Measurements from ENCODE around the gene MROH2B.

The MROH2B gene

GRCh38 chr5:41004931-41005330, 66.2 kb downstream of the MROH2B start:
- no peak overlapping the region for H3K27ac ChIP-seq
- no peaks in the 10 kb centered on the region for H3K36me3 ChIP-seq (ENCODE audit: insufficient read depth, low read length)
- no peak for TF ChIP-seq FOXP2 (optimal IDR thresholded peaks at IDR 0.05; ENCODE audit: control extremely low read depth, extremely low read length, insufficient read depth)
- TF ChIP-seq EZH2 (IDR thresholded peaks at IDR 0.05) = no peak
- no peak for TF ChIP-seq POLR2AphosphoS5 (IDR thresholded peaks at IDR 0.05; ENCODE audit: borderline replicate concordance, low read depth, low read length)
- H3K9me3 ChIP-seq (ENCODE audit: low read depth, low read length) = no peaks in the 10 kb centered on the region
- H3K4me3 ChIP-seq = no peak overlapping the region
- DNase-seq (ENCODE audit: low read depth, low spot score) = no peak
- no peak overlapping the region for H3K9ac ChIP-seq (ENCODE audit: insufficient read length)

- H3K9me3 ChIP-seq (ENCODE audit: low read depth, low read length) = no peaks in the 10 kb centered on the region
- no peak overlapping the region for H3K4me3 ChIP-seq
- H3K27ac ChIP-seq = no peak overlapping the region
- TF ChIP-seq FOXP2 (optimal IDR thresholded peaks at IDR 0.05; ENCODE audit: control extremely low read depth, extremely low read length, insufficient read depth) = no peak
- TF ChIP-seq POLR2AphosphoS5 (IDR thresholded peaks at IDR 0.05; ENCODE audit: borderline replicate concordance, low read depth, low read length) = no peak
- TF ChIP-seq EZH2 (IDR thresholded peaks at IDR 0.05) = no peak
- H3K9ac ChIP-seq (ENCODE audit: insufficient read length) = no peak overlapping the region
- no peak for DNase-seq (ENCODE audit: low read depth, low spot score)
- H3K36me3 ChIP-seq (ENCODE audit: insufficient read depth, low read length) = no peaks in the 10 kb centered on the region
Measured at GRCh38 chr5:41003670-41004376, 67.3 kb downstream of the MROH2B start.

- Histone ChIP-seq H3K9ac (ENCODE audit: insufficient read length) (no peak overlapping the region), H3K27ac (no peak overlapping the region), H3K36me3 (ENCODE audit: insufficient read depth, low read length) (no peaks in the 10 kb centered on the region), H3K4me3 (no peak overlapping the region), H3K9me3 (ENCODE audit: low read depth, low read length) (no peaks in the 10 kb centered on the region)
- DNase-seq (ENCODE audit: low read depth, low spot score) = no peak
- TF ChIP-seq POLR2AphosphoS5 (IDR thresholded peaks at IDR 0.05; ENCODE audit: borderline replicate concordance, low read depth, low read length) = no peak
- TF ChIP-seq FOXP2 (optimal IDR thresholded peaks at IDR 0.05; ENCODE audit: control extremely low read depth, extremely low read length, insufficient read depth) = no peak
- TF ChIP-seq EZH2 (IDR thresholded peaks at IDR 0.05) = no peak
Measured at GRCh38 chr5:40999966-41000365, 71.2 kb downstream of the MROH2B start.

- no peak for DNase-seq (ENCODE audit: low read depth, low spot score)
- Histone ChIP-seq H3K9me3 (ENCODE audit: low read depth, low read length) (no peaks in the 10 kb centered on the region), H3K9ac (ENCODE audit: insufficient read length) (no peak overlapping the region), H3K4me3 (no peak overlapping the region), H3K36me3 (ENCODE audit: insufficient read depth, low read length) (no peaks in the 10 kb centered on the region), H3K27ac (no peak overlapping the region)
- TF ChIP-seq EZH2 (IDR thresholded peaks at IDR 0.05) = no peak
- no peak for TF ChIP-seq FOXP2 (optimal IDR thresholded peaks at IDR 0.05; ENCODE audit: control extremely low read depth, extremely low read length, insufficient read depth)
- TF ChIP-seq POLR2AphosphoS5 (IDR thresholded peaks at IDR 0.05; ENCODE audit: borderline replicate concordance, low read depth, low read length) = no peak
Measured at GRCh38 chr5:40999142-40999541, 72.0 kb downstream of the MROH2B start.

GRCh38 chr5:40995801-40996586, 75.1 kb downstream of the MROH2B start:
- no peaks in the 10 kb centered on the region for H3K9me3 ChIP-seq (ENCODE audit: low read depth, low read length)

GRCh38 chr5:40991981-40992559, 79.1 kb downstream of the MROH2B start:
- Histone ChIP-seq H3K36me3 (ENCODE audit: insufficient read depth, low read length) (no peaks in the 10 kb centered on the region), H3K27ac (no peak overlapping the region), H3K9ac (ENCODE audit: insufficient read length) (no peak overlapping the region), H3K9me3 (ENCODE audit: low read depth, low read length) (no peaks in the 10 kb centered on the region), H3K4me3 (no peak overlapping the region)
- DNase-seq (ENCODE audit: low read depth, low spot score) = no peak
- TF ChIP-seq POLR2AphosphoS5 (IDR thresholded peaks at IDR 0.05; ENCODE audit: borderline replicate concordance, low read depth, low read length) = no peak
- TF ChIP-seq FOXP2 (optimal IDR thresholded peaks at IDR 0.05; ENCODE audit: control extremely low read depth, extremely low read length, insufficient read depth) = no peak
- no peak for TF ChIP-seq EZH2 (IDR thresholded peaks at IDR 0.05)

More at GRCh38 chr5:40995801-40996586, 75.1 kb downstream of the MROH2B start:
- no peak for TF ChIP-seq EZH2 (IDR thresholded peaks at IDR 0.05)
- no peak for TF ChIP-seq POLR2AphosphoS5 (IDR thresholded peaks at IDR 0.05; ENCODE audit: borderline replicate concordance, low read depth, low read length)
- no peak for TF ChIP-seq FOXP2 (optimal IDR thresholded peaks at IDR 0.05; ENCODE audit: control extremely low read depth, extremely low read length, insufficient read depth)
- DNase-seq (ENCODE audit: low read depth, low spot score) = no peak
- Histone ChIP-seq H3K36me3 (ENCODE audit: insufficient read depth, low read length) (no peaks in the 10 kb centered on the region), H3K9ac (ENCODE audit: insufficient read length) (no peak overlapping the region), H3K27ac (no peak overlapping the region), H3K4me3 (no peak overlapping the region)

- Histone ChIP-seq H3K4me3 (no peak overlapping the region), H3K9me3 (ENCODE audit: low read depth, low read length) (no peaks in the 10 kb centered on the region), H3K9ac (ENCODE audit: insufficient read length) (no peak overlapping the region), H3K27ac (no peak overlapping the region), H3K36me3 (ENCODE audit: insufficient read depth, low read length) (no peaks in the 10 kb centered on the region)
- TF ChIP-seq POLR2AphosphoS5 (IDR thresholded peaks at IDR 0.05; ENCODE audit: borderline replicate concordance, low read depth, low read length) (no peak), EZH2 (IDR thresholded peaks at IDR 0.05) (no peak), FOXP2 (optimal IDR thresholded peaks at IDR 0.05; ENCODE audit: control extremely low read depth, extremely low read length, insufficient read depth) (no peak)
- no peak for DNase-seq (ENCODE audit: low read depth, low spot score)
Measured at GRCh38 chr5:40991168-40991980, 79.8 kb downstream of the MROH2B start.
